Measurements from ENCODE around the gene DNAJC17. TPM values are rescaled to one million over a fixed set of nuclear protein-coding genes. Genes with fewer than 3 reads are reported as not detected.

Gene DNAJC17
- total RNA-seq, 4 donors from 2014 or later = 6.0 to 56.9 (median 22.3) TPM

GRCh38 chr15:40806672-40807027 lies 623 bp downstream of the DNAJC17 start:
- no peak for DNase-seq
- Histone ChIP-seq H3K4me3 (peak overlapping the region; percentile 63 to 95 (median 92)), H3K9me3 (no peaks in the 10 kb centered on the region), H3K4me1 (peaks cover 5 to 42% (median 21%) of the 10 kb centered on the region in 4 donors), H3K27me3 (no peaks in the 10 kb centered on the region), H3K27ac (peak overlapping the region; percentile 96 to 99 (median 98)), H3K36me3 (no peaks in the 10 kb centered on the region)
- 0% methylated on average over 2 of the region's 2 CpGs for WGBS, 2 donors (ENCODE audit: low coverage in 1 of 2)
- in situ Hi-C loops (cut with MboI; ENCODE audit: low pct_ligation_motif_present in 1 of 4, low pct_unique_long_range_greater_than_20kb in 1 of 4, low sequenced_read_pairs in 3 of 4) (no loop called here), intact Hi-C loops (cut with DNase I; ENCODE audit: low total_unique reads) (loop anchor here (2.0 kb wide), 1 partner anchor 52 kb away; the partner anchor contains the start of gene RMDN3)
- TF ChIP-seq CTCF (IDR thresholded peaks at IDR 0.05) (no peak), POLR2AphosphoS5 (IDR thresholded peaks at IDR 0.05) (no peak), EP300 (IDR thresholded peaks at IDR 0.05; ENCODE audit: low read depth) (no peak), POLR2A (IDR thresholded peaks at IDR 0.05) (no peak)

DNA sequence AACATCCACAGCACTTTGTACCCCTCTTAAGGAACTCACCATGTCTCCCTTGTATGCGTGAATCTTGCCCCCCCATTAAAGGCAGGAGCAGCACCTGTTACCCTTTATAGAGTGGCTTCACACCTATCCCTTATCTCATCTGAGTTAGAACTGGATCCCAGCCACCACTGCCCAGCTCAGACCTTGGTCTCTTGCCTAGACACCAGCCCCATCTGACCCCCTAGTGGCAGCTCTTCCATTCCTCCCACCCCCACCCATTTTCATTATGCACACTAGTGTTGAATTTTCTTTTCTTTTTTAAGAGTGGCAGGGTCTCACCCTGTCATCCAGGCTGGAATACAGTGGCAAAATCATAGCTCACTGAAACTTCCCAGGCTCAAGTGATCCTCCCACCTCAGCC lies 3.6 kb downstream of the DNAJC17 start:
- intact Hi-C loops (cut with DNase I; ENCODE audit: low total_unique reads) = no loop called here
- Histone ChIP-seq H3K4me1 (peaks cover 5 to 41% (median 18%) of the 10 kb centered on the region in 4 donors), H3K27ac (no peak overlapping the region), H3K4me3 (no peak overlapping the region), H3K27me3 (no peaks in the 10 kb centered on the region), H3K36me3 (no peaks in the 10 kb centered on the region), H3K9me3 (no peaks in the 10 kb centered on the region)
- no peak for TF ChIP-seq POLR2A (IDR thresholded peaks at IDR 0.05)
- no peak for TF ChIP-seq CTCF (IDR thresholded peaks at IDR 0.05)
- no peak for TF ChIP-seq EP300 (IDR thresholded peaks at IDR 0.05; ENCODE audit: low read depth)
- WGBS, 2 donors (ENCODE audit: low coverage in 1 of 2) = 64 to 70% methylated on average over 1 of the region's 1 CpG
- DNase-seq = no peak
- in situ Hi-C loops (cut with MboI; ENCODE audit: low pct_ligation_motif_present in 1 of 4, low pct_unique_long_range_greater_than_20kb in 1 of 4, low sequenced_read_pairs in 3 of 4) = no loop called here

DNA sequence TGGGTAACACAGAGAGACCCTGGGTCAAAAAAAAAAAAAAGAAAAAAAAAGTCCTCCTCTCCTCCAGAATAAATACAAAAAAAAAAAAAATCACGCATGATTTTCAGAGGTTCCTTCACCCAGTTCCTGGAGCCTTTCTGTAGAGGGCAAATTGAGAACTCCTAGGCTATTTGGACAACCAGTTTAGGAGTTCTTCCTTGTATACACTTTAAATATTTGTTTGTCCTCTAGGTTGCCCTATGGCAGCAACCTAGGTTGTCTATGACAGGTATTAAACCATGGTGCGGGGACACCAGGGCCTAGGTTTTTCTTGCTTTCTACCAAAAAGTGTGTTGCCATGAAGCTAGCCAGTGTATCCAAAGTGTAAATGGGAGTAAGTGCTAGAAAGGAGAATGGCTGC lies 4.2 kb downstream of the DNAJC17 start:
- Histone ChIP-seq H3K4me1 (peaks cover 5 to 39% (median 12%) of the 10 kb centered on the region in 4 donors), H3K27me3 (no peaks in the 10 kb centered on the region), H3K36me3 (no peaks in the 10 kb centered on the region), H3K27ac (no peak overlapping the region), H3K9me3 (no peaks in the 10 kb centered on the region), H3K4me3 (no peak overlapping the region)
- intact Hi-C loops (cut with DNase I; ENCODE audit: low total_unique reads) = no loop called here
- TF ChIP-seq EP300 (IDR thresholded peaks at IDR 0.05; ENCODE audit: low read depth) = no peak
- no peak for TF ChIP-seq POLR2A (IDR thresholded peaks at IDR 0.05)
- no peak for TF ChIP-seq POLR2AphosphoS5 (IDR thresholded peaks at IDR 0.05)
- TF ChIP-seq CTCF (IDR thresholded peaks at IDR 0.05) = no peak
- no peak for DNase-seq
- in situ Hi-C loops (cut with MboI; ENCODE audit: low pct_ligation_motif_present in 1 of 4, low pct_unique_long_range_greater_than_20kb in 1 of 4, low sequenced_read_pairs in 3 of 4) = no loop called here
- WGBS, 2 donors (ENCODE audit: low coverage in 1 of 2) = 80 to 94% methylated on average over 2 of the region's 2 CpGs

DNA sequence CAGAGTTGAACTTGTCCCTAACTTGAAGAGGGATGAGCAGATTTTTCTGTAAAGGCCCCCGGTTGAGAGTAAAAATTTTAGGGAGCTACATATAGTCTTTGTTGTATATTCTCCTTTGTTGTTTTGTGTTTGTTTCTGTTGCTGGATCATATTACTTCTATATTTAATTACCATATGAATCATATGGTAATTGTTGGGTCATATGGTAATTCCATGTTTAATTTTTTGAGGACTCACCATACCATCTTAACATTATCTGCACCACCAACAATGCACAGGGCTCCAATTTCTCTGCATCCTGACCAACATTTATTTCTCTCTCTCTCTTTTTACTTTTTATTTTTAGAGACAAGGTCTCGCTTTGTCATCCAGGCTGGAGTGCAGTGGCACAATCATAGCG lies 7.8 kb downstream of the DNAJC17 start:
- DNase-seq = no peak
- H3K27me3 ChIP-seq = no peaks in the 10 kb centered on the region
- no peaks in the 10 kb centered on the region for H3K36me3 ChIP-seq
- in situ Hi-C loops (cut with MboI; ENCODE audit: low pct_ligation_motif_present in 1 of 4, low pct_unique_long_range_greater_than_20kb in 1 of 4, low sequenced_read_pairs in 3 of 4) = no loop called here
- H3K4me1 ChIP-seq = peaks cover 0 to 40% (median 8%) of the 10 kb centered on the region in 4 donors
- no peaks in the 10 kb centered on the region for H3K9me3 ChIP-seq
- no peak overlapping the region for H3K4me3 ChIP-seq
- TF ChIP-seq POLR2A (IDR thresholded peaks at IDR 0.05) (no peak), POLR2AphosphoS5 (IDR thresholded peaks at IDR 0.05) (no peak), CTCF (IDR thresholded peaks at IDR 0.05) (no peak), EP300 (IDR thresholded peaks at IDR 0.05; ENCODE audit: low read depth) (no peak)
- intact Hi-C loops (cut with DNase I; ENCODE audit: low total_unique reads) = no loop called here
- H3K27ac ChIP-seq = no peak overlapping the region
- 94 to 97% methylated on average over 3 of the region's 3 CpGs for WGBS, 2 donors (ENCODE audit: low coverage in 1 of 2)
